GM21423 (cell line): ENCODE results near the gene RNF144A.
"Not testable (repeated sequence)": the region's sequence is repeated elsewhere in the genome, so short reads cannot be mapped to it uniquely, and the experiment has no call there.

Source experiments
- ATAC-seq: cut with Tn5 transposase; IDR thresholded peaks from one replicate; pipeline ENCODE4 v1.9.1; 2021; ENCODE audit warnings: mild to moderate bottlenecking, moderate library complexity; ENCODE audit not compliant: unreplicated experiment

The RNF144A gene

GRCh38 chr2:6917071-6917760 lies at the start of gene RNF144A:
Gene RNF144A (plus strand): TSS chr2:6917412. CDS start chr2:6996927, 79,515 bp downstream.
- ATAC-seq: peak; percentile 77

GRCh38 chr2:6872394-6872793 lies 44.8 kb upstream of the RNF144A start:
- ATAC-seq: no peak

- no peak for ATAC-seq
Measured at GRCh38 chr2:6874032-6874431, 43.2 kb upstream of the RNF144A start.

- no peak for ATAC-seq
Measured at GRCh38 chr2:6876309-6876708, 40.9 kb upstream of the RNF144A start.

DNA sequence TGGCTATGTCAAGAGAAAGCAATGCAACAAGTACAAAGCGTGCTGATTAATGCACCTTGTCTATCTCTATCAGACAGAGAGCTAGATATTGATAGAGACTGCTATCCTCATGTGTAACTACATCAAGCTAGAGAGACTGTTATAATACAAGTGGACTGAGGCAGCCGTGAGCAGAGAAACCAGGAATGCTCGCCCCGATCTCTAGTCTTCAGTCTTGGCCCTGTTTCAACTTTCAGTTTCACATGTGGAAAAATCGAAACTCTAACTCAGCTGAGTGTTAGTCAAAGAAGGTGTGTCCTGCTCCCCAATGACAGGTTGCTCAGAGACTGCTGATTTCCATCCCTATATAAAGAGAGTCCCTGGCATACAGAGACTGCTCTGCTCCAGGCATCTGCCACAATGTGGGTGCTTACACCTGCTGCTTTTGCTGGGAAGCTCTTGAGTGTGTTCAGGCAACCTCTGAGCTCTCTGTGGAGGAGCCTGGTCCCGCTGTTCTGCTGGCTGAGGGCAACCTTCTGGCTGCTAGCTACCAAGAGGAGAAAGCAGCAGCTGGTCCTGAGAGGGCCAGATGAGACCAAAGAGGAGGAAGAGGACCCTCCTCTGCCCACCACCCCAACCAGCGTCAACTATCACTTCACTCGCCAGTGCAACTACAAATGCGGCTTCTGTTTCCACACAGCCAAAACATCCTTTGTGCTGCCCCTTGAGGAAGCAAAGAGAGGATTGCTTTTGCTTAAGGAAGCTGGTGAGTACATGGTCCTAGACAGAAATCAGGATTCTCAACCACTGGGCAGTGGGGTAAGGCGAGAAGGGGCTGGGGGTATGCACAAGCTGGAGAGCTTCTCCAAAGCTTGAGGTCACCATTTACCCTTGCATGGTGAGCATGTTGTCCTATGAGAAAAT lies 39.6 kb upstream of the RNF144A start, which contains the start of gene RSAD2:
Gene RSAD2 (plus strand): TSS at position 376 of the 903 bp plus-strand sequence. CDS start 24 bp downstream, at position 400.
- ATAC-seq: peak; percentile 76

DNA sequence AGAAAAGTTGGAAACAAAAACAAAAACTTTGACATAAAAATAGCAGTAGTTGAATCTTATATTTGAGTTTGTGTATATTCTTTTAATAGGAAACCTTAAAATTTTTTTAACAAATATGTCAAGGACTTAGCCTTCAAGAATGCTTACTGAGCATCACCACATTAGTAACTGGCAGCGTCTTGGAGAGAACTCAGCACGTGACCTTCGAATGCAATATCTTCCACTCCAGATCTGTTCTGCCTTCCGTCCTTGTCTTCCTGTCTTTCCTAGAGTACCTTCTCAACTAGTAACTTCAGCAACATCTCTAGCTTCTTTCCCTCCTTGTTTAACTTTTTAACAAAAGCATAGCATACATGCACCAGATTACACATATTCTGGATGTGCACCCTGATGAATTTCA lies 38.7 kb upstream of the RNF144A start:
- ATAC-seq: no peak

DNA sequence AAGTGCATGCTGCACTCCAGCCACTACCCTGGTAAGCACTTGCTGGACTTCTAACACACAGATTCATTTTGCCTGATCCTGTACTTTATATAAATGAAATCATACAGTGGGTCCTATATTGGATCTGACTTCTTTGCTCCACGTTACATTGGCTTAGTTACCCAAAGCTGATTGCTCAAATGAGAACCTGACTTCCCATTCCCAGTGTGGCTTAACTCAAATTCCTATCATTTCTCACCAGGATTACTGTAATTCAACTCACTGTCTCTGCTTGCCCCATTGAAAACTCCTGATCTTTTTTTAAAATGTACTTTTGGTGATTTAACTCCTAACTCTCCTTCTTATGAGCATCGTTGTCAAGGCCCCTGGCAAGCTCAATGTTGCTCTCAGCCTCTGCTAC lies 38.2 kb upstream of the RNF144A start:
- ATAC-seq: no peak

GRCh38 chr2:6880200-6880733 lies 36.9 kb upstream of the RNF144A start:
- no peak for ATAC-seq

DNA sequence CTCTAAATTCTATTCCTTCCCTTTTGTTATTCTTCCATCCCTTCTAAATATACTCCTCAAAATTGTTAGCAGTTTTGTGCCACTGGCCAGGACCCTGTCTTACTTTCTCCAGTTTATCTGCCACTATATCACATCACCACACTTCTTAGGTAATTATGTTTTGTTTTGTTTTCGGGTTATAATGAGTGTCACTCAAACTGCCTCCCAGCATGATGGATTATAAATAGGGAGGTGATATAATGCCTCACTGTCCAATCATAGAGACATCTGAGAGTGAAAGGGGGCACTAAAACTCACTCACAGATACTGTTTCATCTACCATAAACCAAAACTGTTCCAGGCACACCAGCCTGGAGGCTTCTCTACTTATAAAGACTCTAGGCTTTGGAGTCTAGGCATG lies 36.2 kb upstream of the RNF144A start:
- ATAC-seq: no peak

- ATAC-seq: no peak
Measured at GRCh38 chr2:6881516-6881915, 35.7 kb upstream of the RNF144A start.

GRCh38 chr2:6883448-6884122 lies 33.6 kb upstream of the RNF144A start:
- ATAC-seq: no peak

GRCh38 chr2:6885551-6885950 lies 31.7 kb upstream of the RNF144A start:
- no peak for ATAC-seq

GRCh38 chr2:6885968-6886367 lies 31.2 kb upstream of the RNF144A start:
- no peak for ATAC-seq

DNA sequence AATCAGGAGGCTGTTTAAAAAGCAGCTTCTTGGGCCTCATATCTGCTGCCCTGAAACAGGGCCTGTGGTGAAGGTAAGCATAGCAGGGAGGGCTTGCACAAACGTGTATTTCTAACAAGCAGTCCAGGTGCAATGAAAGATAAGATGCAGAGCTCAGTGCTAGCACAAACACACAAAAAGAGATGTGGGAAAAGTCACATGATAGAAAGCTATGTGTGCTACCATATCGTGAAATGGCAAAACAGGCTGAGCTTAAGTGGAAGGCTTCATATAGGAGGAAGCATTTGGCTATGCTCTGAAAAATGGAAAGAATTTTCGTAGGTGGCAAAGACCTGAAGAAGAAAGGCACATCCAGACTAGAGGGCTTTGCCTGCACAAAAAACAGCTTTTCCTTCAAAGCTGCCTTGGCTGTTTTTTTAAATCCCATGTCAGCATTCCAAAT lies 29.4 kb upstream of the RNF144A start:
- no peak for ATAC-seq

DNA sequence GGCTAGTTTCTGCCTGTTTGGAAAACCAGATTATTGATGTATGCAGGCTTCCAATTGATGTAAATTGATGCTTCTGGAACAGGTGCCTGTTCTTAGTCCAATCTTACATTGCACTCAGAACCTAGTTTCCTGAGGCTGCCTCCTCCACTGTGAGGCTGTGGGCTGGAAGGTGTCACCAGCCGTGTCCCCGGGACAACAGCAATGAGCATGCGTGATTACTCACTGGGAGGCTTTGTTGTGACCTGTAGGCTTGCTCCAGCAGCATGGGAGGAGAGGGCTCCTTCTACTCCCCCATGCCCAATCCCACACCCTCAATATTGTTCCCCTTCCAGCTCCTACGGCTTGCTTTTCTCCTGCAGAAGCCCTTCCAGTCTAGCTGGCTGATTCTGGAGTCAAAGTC lies 28.5 kb upstream of the RNF144A start:
- no peak for ATAC-seq

- ATAC-seq: no peak
Measured at GRCh38 chr2:6893876-6894482, 23.2 kb upstream of the RNF144A start.

- ATAC-seq: no peak
Measured at GRCh38 chr2:6896930-6897759, 20.1 kb upstream of the RNF144A start.

GRCh38 chr2:6902581-6902980 lies 14.6 kb upstream of the RNF144A start:
- not testable (repeated sequence) for ATAC-seq

GRCh38 chr2:6905668-6906067 lies 11.5 kb upstream of the RNF144A start:
- ATAC-seq: no peak
